Stimulated activated CD8-positive, alpha-beta memory T cell treated with anti-CD3 and anti-CD28 coated beads, Interleukin-12 subunit alpha, Interleukin-12 subunit beta, amount 100 ng/mL, for 24 hours (primary cell): Measurements from ENCODE around the gene DDI2.
"Not testable (repeated sequence)": the region's sequence is repeated elsewhere in the genome, so short reads cannot be mapped to it uniquely, and the experiment has no call there.

Experiments
- DNase-seq: peaks from one replicate; pipeline ENCODE4 v3.0.0-alpha.2; 2020; ENCODE audit errors: extremely low read depth

The DDI2 gene

GRCh38 chr1:15617173-15618076, at the start of gene DDI2:
Gene DDI2, plus strand, starts transcription at chr1:15617458. Its CDS starts 213 bp downstream, at chr1:15617671.
- peak; percentile 90 for DNase-seq

- no peak for DNase-seq
Measured at GRCh38 chr1:15568387-15569073, 48.7 kb upstream of the DDI2 start.

- DNase-seq: no peak
Measured at GRCh38 chr1:15570861-15571260, 46.4 kb upstream of the DDI2 start.

- DNase-seq: no peak
Measured at GRCh38 chr1:15571266-15571665, 46.0 kb upstream of the DDI2 start.

- no peak for DNase-seq
Measured at GRCh38 chr1:15573477-15573876, 43.8 kb upstream of the DDI2 start.

- DNase-seq: no peak
Measured at GRCh38 chr1:15574741-15575140, 42.5 kb upstream of the DDI2 start.

- DNase-seq: no peak
Measured at GRCh38 chr1:15575549-15576150, 41.6 kb upstream of the DDI2 start.

- DNase-seq: no peak
Measured at GRCh38 chr1:15577691-15578090, 39.6 kb upstream of the DDI2 start.

GRCh38 chr1:15578921-15579682, 38.2 kb upstream of the DDI2 start:
- DNase-seq: no peak

- DNase-seq: no peak
Measured at GRCh38 chr1:15579683-15580047, 37.6 kb upstream of the DDI2 start.

GRCh38 chr1:15583016-15583706, 34.1 kb upstream of the DDI2 start:
- DNase-seq: no peak

GRCh38 chr1:15584489-15585363, 32.5 kb upstream of the DDI2 start, which contains the start of gene AGMAT:
Gene AGMAT, minus strand, starts transcription at chr1:15585051. Its CDS starts 84 bp downstream, at chr1:15584967.
- no peak for DNase-seq

- DNase-seq: no peak
Measured at GRCh38 chr1:15592285-15592684, 25.0 kb upstream of the DDI2 start.

- no peak for DNase-seq
Measured at GRCh38 chr1:15595809-15596617, 21.2 kb upstream of the DDI2 start.

- no peak for DNase-seq
Measured at GRCh38 chr1:15598436-15598835, 18.8 kb upstream of the DDI2 start.

GRCh38 chr1:15603050-15603965, 13.9 kb upstream of the DDI2 start:
- DNase-seq: peak; percentile 76

GRCh38 chr1:15603966-15604282, 13.3 kb upstream of the DDI2 start:
- not testable (repeated sequence) for DNase-seq

- DNase-seq: not testable (repeated sequence)
Measured at GRCh38 chr1:15604400-15604799, 12.9 kb upstream of the DDI2 start.
